K562 (cell line): ENCODE measurements around the gene ARHGAP26. TPM values are rescaled to one million over a fixed set of nuclear protein-coding genes. Genes with fewer than 3 reads are reported as not detected.

ENCODE experiments used
- ATAC-seq: fragments of 200-7000 bp; cut with Tn5 transposase; 3 replicates; pipeline ENCODE4 v1.9.1; 2020; ENCODE audit warnings: moderate library complexity
- BruUV-seq: library from RNA; stranded (reverse); fragments of 400-500 nt; replicated peaks from 2 replicates; lab custom pipeline; 2021; lab: Mats Ljungman, UMichigan
- CTCF ChIA-PET: fragments of 300-600 bp; formaldehyde crosslinking; extraction: SDS; loops from one replicate; lab custom pipeline; 2021; ENCODE audit warnings: low intra/inter-chr PET ratio; lab: Yijun Ruan, JAX
- POLR2A ChIA-PET: fragments of 300-600, 350-650 bp; sonication (Branson Sonifier 250); formaldehyde crosslinking; extraction: SDS; loops from one replicate; lab custom pipeline; 2021; ENCODE audit warnings: antibody characterized with exemption, inconsistent platforms; lab: Yijun Ruan, JAX
- DNase-seq, 4 experiments: peaks; one replicate each; pipeline versions ENCODE4 v3.0.0 to v3.0.0-alpha.2; 2011 to 2018; ENCODE audit warnings: low spot score in 3 of 4, mixed read lengths in 3 of 4; ENCODE audit errors: extremely low read depth in 1 of 4
- FAIRE-seq: peaks from 2 replicates; lab custom pipeline; 2011; peaks lifted over from hg19 to GRCh38; lab: Jason Lieb, UNC
- H2AFZ ChIP-seq: 2 replicates; pipeline ENCODE4 v1.6.0; 2011; ENCODE audit warnings: low read depth, low read length, control low read depth, inconsistent platforms
- H3K27ac ChIP-seq: fragments of 200-600 bp; 3 replicates; pipeline ENCODE4 v1.8.0; 2011; ENCODE audit warnings: low read depth, mild to moderate bottlenecking, control low read depth, inconsistent platforms, low read length, moderate library complexity, mixed read lengths; ENCODE audit errors: extremely low read depth
- H3K27me3 ChIP-seq, 2 experiments: fragments of 300-600 bp in 1 of 2; 2 replicates in 1 of 2; 3 replicates in 1 of 2; pipeline versions ENCODE4 v1.6.0 to v1.8.0; 2011; ENCODE audit warnings: inconsistent platforms in 2 of 2, low read length in 2 of 2, mild to moderate bottlenecking in 1 of 2, mixed read lengths in 1 of 2, moderate library complexity in 1 of 2; ENCODE audit not compliant: control insufficient read depth in 2 of 2, insufficient read depth in 2 of 2
- H3K36me3 ChIP-seq: fragments of 300-600 bp; 3 replicates; pipeline ENCODE4 v1.8.0; 2011; ENCODE audit warnings: mild to moderate bottlenecking, low read length, inconsistent platforms; ENCODE audit not compliant: control insufficient read depth, insufficient read depth
- H3K4me1 ChIP-seq, 2 experiments: fragments of 200-600 bp in 1 of 2; replicated peaks in 1 of 2; 2 replicates in 1 of 2; 3 replicates in 1 of 2; pipeline versions ENCODE4 v1.5.1 to v1.8.0; 2011; ENCODE audit warnings: inconsistent platforms in 2 of 2, low read length in 2 of 2, mild to moderate bottlenecking in 1 of 2, mixed read lengths in 1 of 2, moderate library complexity in 1 of 2; ENCODE audit not compliant: control insufficient read depth in 2 of 2, insufficient read depth in 2 of 2
- H3K4me2 ChIP-seq: 2 replicates; pipeline ENCODE4 v1.6.1; 2011; ENCODE audit warnings: low read length, control low read depth, inconsistent platforms, mixed read lengths; ENCODE audit not compliant: insufficient read depth
- H3K4me3 ChIP-seq: fragments of 200-600 bp; sonication (generic), shearing (Covaris generic); 2 replicates; pipeline ENCODE4 v1.5.1; 2016; ENCODE audit warnings: control low read depth, inconsistent platforms
- H3K79me2 ChIP-seq: fragments of 200-600 bp; 3 replicates; pipeline ENCODE4 v1.8.0; 2011; ENCODE audit warnings: low read length, inconsistent platforms; ENCODE audit not compliant: control insufficient read depth, insufficient read depth
- H3K9ac ChIP-seq, 2 experiments: 2 replicates each; pipeline versions ENCODE4 v1.6.0 to v1.6.1; 2011; ENCODE audit warnings: low read depth in 2 of 2, low read length in 2 of 2, control low read depth in 1 of 2, inconsistent platforms in 1 of 2, mild to moderate bottlenecking in 1 of 2, mixed read lengths in 1 of 2; ENCODE audit not compliant: insufficient read depth in 1 of 2
- H3K9me1 ChIP-seq: one replicate; pipeline ENCODE4 v1.6.0; 2011; ENCODE audit warnings: inconsistent platforms, mild to moderate bottlenecking, low read length, moderate library complexity; ENCODE audit not compliant: control insufficient read depth, insufficient read depth
- H3K9me3 ChIP-seq: replicated peaks from 2 replicates; pipeline ENCODE4 v1.5.1; 2011; ENCODE audit warnings: low read depth, low read length, inconsistent platforms; ENCODE audit not compliant: control insufficient read depth, insufficient read depth
- H4K20me1 ChIP-seq: replicated peaks from 2 replicates; pipeline ENCODE4 v1.6.1; 2011; ENCODE audit warnings: low read length, inconsistent platforms, mixed read lengths; ENCODE audit not compliant: control insufficient read depth, insufficient read depth
- ELF4 ChIP-seq: fragments of 450-650 bp; formaldehyde crosslinking; IDR thresholded peaks from 2 replicates; pipeline ENCODE4 v1.4.0; 2022; ENCODE audit warnings: missing genetic modification characterization
- ESRRB ChIP-seq: fragments of 250-450 bp; sonication (Bioruptor Pico); IDR thresholded peaks from 2 replicates; pipeline ENCODE4 v1.5.0; 2020; ENCODE audit warnings: mild to moderate bottlenecking, moderate library complexity, borderline replicate concordance
- FOXM1 ChIP-seq, 2 experiments: fragments of 450-650 bp in 1 of 2; sonication (generic) in 1 of 2; formaldehyde crosslinking in 1 of 2; IDR thresholded peaks; 2 replicates each; pipeline versions ENCODE4 v1.6.1 to v1.9.0; 2017 to 2022; ENCODE audit warnings: low read depth in 2 of 2, mild to moderate bottlenecking in 2 of 2, missing genetic modification reagents in 1 of 2, moderate library complexity in 1 of 2
- KLF13 ChIP-seq: fragments of 450-650 bp; IDR thresholded peaks from 2 replicates; pipeline ENCODE4 v1.6.1; 2016; ENCODE audit warnings: missing genetic modification characterization, low read depth, mild to moderate bottlenecking, missing compliant biosample characterization, moderate library complexity, borderline replicate concordance
- MTF1 ChIP-seq: fragments of 250-450 bp; sonication (Bioruptor Pico); IDR thresholded peaks from 2 replicates; pipeline ENCODE4 v1.9.0; 2021; ENCODE audit warnings: moderate library complexity, mild to moderate bottlenecking, inconsistent platforms, borderline replicate concordance
- MYBL2 ChIP-seq, 2 experiments: fragments of 450-650 bp in 1 of 2; sonication (generic) in 1 of 2; formaldehyde crosslinking in 1 of 2; IDR thresholded peaks; 2 replicates each; pipeline versions ENCODE4 v1.6.1 to v1.8.1; 2017 to 2022; ENCODE audit warnings: borderline replicate concordance in 1 of 2, inconsistent platforms in 1 of 2, low read depth in 1 of 2, mild to moderate bottlenecking in 1 of 2, missing genetic modification reagents in 1 of 2, moderate library complexity in 1 of 2
- MYC ChIP-seq, 2 experiments: fragments of 250-450 bp in 1 of 2; sonication (Bioruptor Pico) in 1 of 2; IDR thresholded peaks; 2 replicates each; pipeline versions ENCODE4 v1.5.1 to v1.6.1; 2012 to 2021; ENCODE audit warnings: low read depth in 2 of 2, borderline replicate concordance in 1 of 2, improper control_type of control experiment in 1 of 2, low read length in 1 of 2, mild to moderate bottlenecking in 1 of 2, moderate library complexity in 1 of 2
- NFE2L1 ChIP-seq: fragments of 450-650 bp; IDR thresholded peaks from 2 replicates; pipeline ENCODE4 v1.6.1; 2016; ENCODE audit warnings: missing genetic modification characterization, low read depth, mild to moderate bottlenecking, missing compliant biosample characterization, moderate library complexity, borderline replicate concordance
- PHB ChIP-seq: fragments of 250-450 bp; sonication (Bioruptor Pico); IDR thresholded peaks from 2 replicates; pipeline ENCODE4 v1.5.0; 2021
- PHF8 ChIP-seq: fragments of 200-600 bp; sonication (generic); IDR thresholded peaks from 2 replicates; pipeline ENCODE4 v1.6.1; 2012; ENCODE audit warnings: mixed run types, mild to moderate bottlenecking, inconsistent platforms, low read length, moderate library complexity, borderline replicate concordance
- RBM25 ChIP-seq: fragments of 200-400 bp; formaldehyde crosslinking; IDR thresholded peaks from 2 replicates; pipeline ENCODE4 v1.6.1; 2018; ENCODE audit warnings: low read length, low read depth, moderate library complexity; ENCODE audit not compliant: severe bottlenecking
- RFX5 ChIP-seq: IDR thresholded peaks from 2 replicates; pipeline ENCODE4 v1.6.1; 2011; ENCODE audit warnings: low read depth, mild to moderate bottlenecking, improper control_type of control experiment, low read length
- U2AF2 ChIP-seq: fragments of 200-400 bp; formaldehyde crosslinking; optimal IDR thresholded peaks from 2 replicates; pipeline ENCODE3; 2017; ENCODE audit warnings: low read depth, mild to moderate bottlenecking, low read length
- ZNF347 ChIP-seq: fragments of 450-650 bp; formaldehyde crosslinking; IDR thresholded peaks from 2 replicates; pipeline ENCODE4 v1.4.0; 2020; ENCODE audit warnings: low read depth, mild to moderate bottlenecking, moderate library complexity
- ZNF408 ChIP-seq: fragments of 250-450 bp; sonication (Bioruptor Pico); IDR thresholded peaks from 2 replicates; pipeline ENCODE4 v1.4.0; 2020; ENCODE audit warnings: low read depth, mild to moderate bottlenecking, moderate library complexity
- ZNF639 ChIP-seq, 2 experiments: fragments of 200-800 bp in 1 of 2; sonication (Bioruptor generic) in 1 of 2; sonication (generic) in 1 of 2; formaldehyde crosslinking in 1 of 2; IDR thresholded peaks in 1 of 2; conservative IDR thresholded peaks in 1 of 2; 2 replicates each; pipeline versions ENCODE4 v1.5.0 to v1.6.1; 2016 to 2020; ENCODE audit warnings: missing compliant biosample characterization in 1 of 2, missing genetic modification characterization in 1 of 2, missing genetic modification reagents in 1 of 2
- ZNF785 ChIP-seq: fragments of 250-450 bp; sonication (Bioruptor Pico); IDR thresholded peaks from 2 replicates; pipeline ENCODE4 v1.4.0; 2020; ENCODE audit warnings: mild to moderate bottlenecking
- ZNF79 ChIP-seq: fragments of 250-450 bp; sonication (Bioruptor Pico); IDR thresholded peaks from 2 replicates; pipeline ENCODE4 v1.4.0; 2020; ENCODE audit warnings: low read depth, mild to moderate bottlenecking, moderate library complexity
- WGBS: fragments of 100-300 bp; shearing (Covaris generic); methylation state at CpG from one replicate; pipeline ENCODE4 v1.1.6; 2016; ENCODE audit warnings: low coverage, mixed read lengths; ENCODE audit not compliant: insufficient coverage; ENCODE audit errors: missing lambda C conversion rate; 5-methylcytosine and 5-hydroxymethylcytosine counted together
- in situ Hi-C: fragments of 300-500 bp; cut with MboI; formaldehyde crosslinking; loops from 4 replicates; pipeline ENCODE4 v1.15.0; 2018; ENCODE audit warnings: inconsistent platforms, mixed read lengths
- intact Hi-C: fragments of 100-400 bp; cut with micrococcal nuclease; formaldehyde crosslinking; loops from 2 replicates; pipeline ENCODE4 v1.14.2; 2022
- polyA plus RNA-seq, 8 experiments: library from polyadenylated mRNA; depleted of rRNA in 4 of 8; stranded (reverse) in 5 of 8; unstranded in 3 of 8; fragments of >200 nt; fragmentation: Nextera tagmentation in 2 of 8; fragmentation: Illumina TruSeq in 1 of 8; extraction: Ambion mirVana in 2 of 8; extraction: Trizol in 1 of 8; gene quantifications; 2 replicates each; pipeline versions ENCODE4 v1.2.1 to v1.2.3, GENCODE V29; 2011 to 2014; ENCODE audit warnings: inconsistent platforms in 1 of 8, missing spikeins in 1 of 8
- total RNA-seq, 7 experiments: library from RNA; depleted of rRNA in 6 of 7; stranded (reverse); fragments of >200 nt in 6 of 7; fragmentation: Illumina TruSeq in 2 of 7; extraction: Trizol in 2 of 7; gene quantifications; 2 replicates each; pipeline versions ENCODE4 v1.2.1 to v1.2.3, GENCODE V29; 2011 to 2021; ENCODE audit warnings: low replicate concordance in 1 of 7

Gene ARHGAP26
- total and polyA plus RNA-seq, 9 of the 15 experiments (the other 6 are each of a cell fraction or from before 2014, with no cell fraction given): 0.13 to 1.1 (median 0.55) TPM

- Histone ChIP-seq H3K4me3 (no peak overlapping the region), H3K4me1 (no peaks in the 10 kb centered on the region), H3K9ac (no peak overlapping the region), H4K20me1 (no peaks in the 10 kb centered on the region), H2AFZ (no peak overlapping the region), H3K27me3 (peaks cover 0 to 4% of the 10 kb centered on the region in 2 experiments; a peak in 1 of 5 replicates), H3K9me3 (no peaks in the 10 kb centered on the region), H3K36me3 (no peaks in the 10 kb centered on the region), H3K27ac (no peak overlapping the region), H3K4me2 (no peak overlapping the region), H3K9me1 (no peaks in the 10 kb centered on the region), H3K79me2 (no peaks in the 10 kb centered on the region)
- intact Hi-C loops (no loop called here), in situ Hi-C loops (no loop called here)
- no TSS peak for BruUV-seq
- ATAC-seq (no peak), DNase-seq (no peak), FAIRE-seq (no peak)
- ChIA-PET POLR2A (no interaction called here), CTCF (no interaction called here)
- 0% methylated on average over 4 of the region's 4 CpGs for WGBS
- TF ChIP-seq MYBL2 (IDR thresholded peaks at IDR 0.05; ENCODE audit: low read depth) (no peak), MYBL2 (CRISPR knock-in tag; IDR thresholded peaks at IDR 0.05; ENCODE audit: borderline replicate concordance) (no peak), ELF4 (no peak), ZNF408 (CRISPR knock-in tag) (no peak), RFX5 (no peak), PHB (CRISPR knock-in tag) (no peak), KLF13 (tag) (no peak), MTF1 (CRISPR knock-in tag) (no peak), NFE2L1 (tag) (no peak), FOXM1 (IDR thresholded peaks at IDR 0.05; ENCODE audit: low read depth) (no peak), FOXM1 (CRISPR knock-in tag; IDR thresholded peaks at IDR 0.05; ENCODE audit: low read depth) (no peak), ZNF785 (CRISPR knock-in tag) (no peak), ESRRB (CRISPR knock-in tag) (no peak), ZNF639 (CRISPR knock-in tag; conservative IDR thresholded peaks at IDR 0.05 in 1 of 2, IDR thresholded peaks at IDR 0.05 in 1 of 2) (no peak), RBM25 (no peak), MYC (IDR thresholded peaks at IDR 0.05; ENCODE audit: low read depth, low read length) (no peak), MYC (CRISPR knock-in tag; IDR thresholded peaks at IDR 0.05; ENCODE audit: borderline replicate concordance, low read depth) (no peak), ZNF347 (CRISPR knock-in tag) (no peak), PHF8 (no peak), U2AF2 (no peak), ZNF79 (CRISPR knock-in tag) (no peak)
These were observed 234.4 kb downstream of the ARHGAP26 start for GRCh38 chr5:143004361-143005145.
